ENCODE results near the gene KRTAP5-4. TPM values are rescaled to one million over a fixed set of nuclear protein-coding genes. Genes with fewer than 3 reads are reported as not detected.

Gene KRTAP5-4
- total RNA-seq, 1 donor from 2014 or later = not detected

- peak overlapping the region; percentile 78 for H3K9ac ChIP-seq (ENCODE audit: low read length)
- Mint-ChIP-seq H3K27ac (ENCODE audit: unreplicated experiment) (no peak overlapping the region), H3K36me3 (ENCODE audit: low read depth, unreplicated experiment) (peaks cover 6% of the 10 kb centered on the region), H3K9me3 (ENCODE audit: unreplicated experiment) (peaks cover 3% of the 10 kb centered on the region), H3K4me1 (ENCODE audit: low read depth, unreplicated experiment) (peaks cover 5% of the 10 kb centered on the region), H3K27me3 (ENCODE audit: low read depth, unreplicated experiment) (peaks cover 18% of the 10 kb centered on the region), H3K4me3 (ENCODE audit: unreplicated experiment) (peak overlapping the region; percentile 70)
- no peaks in the 10 kb centered on the region for H3K36me3 ChIP-seq (ENCODE audit: insufficient read depth, low read length)
- no peak for DNase-seq (ENCODE audit: low read depth)
- no peak for FAIRE-seq
- no peaks in the 10 kb centered on the region for H3K9me3 ChIP-seq (ENCODE audit: insufficient read depth, low read depth, low read length)
- peaks cover 14% of the 10 kb centered on the region for H3K27me3 ChIP-seq (ENCODE audit: insufficient read depth, low read length)
- peaks cover 42% of the 10 kb centered on the region for H4K20me1 ChIP-seq (ENCODE audit: insufficient read depth, low read length)
- H3K4me3 ChIP-seq (ENCODE audit: insufficient read depth, low read depth, low read length) = peak overlapping the region; percentile 37
- H3K27ac ChIP-seq (ENCODE audit: low read depth, low read length) = no peak overlapping the region
- H3K4me1 ChIP-seq (ENCODE audit: insufficient read depth, low read length) = no peaks in the 10 kb centered on the region
- H2AFZ ChIP-seq (ENCODE audit: low read depth, low read length) = no peak overlapping the region
- H3K79me2 ChIP-seq (ENCODE audit: insufficient read depth, low read length) = peaks cover 31% of the 10 kb centered on the region
- TF ChIP-seq CTCF (IDR thresholded peaks at IDR 0.05; ENCODE audit: insufficient read depth, low read depth, low read length) = no peak
- TF ChIP-seq EZH2 (IDR thresholded peaks at IDR 0.05; ENCODE audit: insufficient read depth, low read length) = no peak
- peak overlapping the region; percentile 81 for H3K4me2 ChIP-seq (ENCODE audit: low read length)
Observed at GRCh38 chr11:1573077-1573902, 48.6 kb downstream of the KRTAP5-4 start.

GRCh38 chr11:1572197-1573076, 49.5 kb downstream of the KRTAP5-4 start, which contains the start of gene DUSP8:
DUSP8 (minus strand) TSS chr11:1572271; CDS start chr11:1565826, 6,445 bp downstream.
- peaks cover 5% of the 10 kb centered on the region for H3K4me1 Mint-ChIP-seq (ENCODE audit: low read depth, unreplicated experiment)
- DNase-seq (ENCODE audit: low read depth) = peak; percentile 56
- H3K27me3 Mint-ChIP-seq (ENCODE audit: low read depth, unreplicated experiment) = peaks cover 16% of the 10 kb centered on the region
- Histone ChIP-seq H3K9me3 (ENCODE audit: insufficient read depth, low read depth, low read length) (no peaks in the 10 kb centered on the region), H3K27ac (ENCODE audit: low read depth, low read length) (peak within 1 kb of the TSS; percentile 26), H3K4me2 (ENCODE audit: low read length) (peak within 1 kb of the TSS; percentile 89), H3K27me3 (ENCODE audit: insufficient read depth, low read length) (peaks cover 14% of the 10 kb centered on the region), H3K36me3 (ENCODE audit: insufficient read depth, low read length) (no peaks in the 10 kb centered on the region), H4K20me1 (ENCODE audit: insufficient read depth, low read length) (peaks cover 51% of the 10 kb centered on the region), H2AFZ (ENCODE audit: low read depth, low read length) (peak within 1 kb of the TSS; percentile 56), H3K79me2 (ENCODE audit: insufficient read depth, low read length) (peaks cover 39% of the 10 kb centered on the region), H3K4me1 (ENCODE audit: insufficient read depth, low read length) (no peaks in the 10 kb centered on the region), H3K9ac (ENCODE audit: low read length) (peak within 1 kb of the TSS; percentile 87), H3K4me3 (ENCODE audit: insufficient read depth, low read depth, low read length) (peak within 1 kb of the TSS; percentile 61)
- H3K4me3 Mint-ChIP-seq (ENCODE audit: unreplicated experiment) = no peak within 1 kb of the TSS
- no peak for FAIRE-seq
- H3K9me3 Mint-ChIP-seq (ENCODE audit: unreplicated experiment) = no peaks in the 10 kb centered on the region
- no peak within 1 kb of the TSS for H3K27ac Mint-ChIP-seq (ENCODE audit: unreplicated experiment)
- peaks cover 3% of the 10 kb centered on the region for H3K36me3 Mint-ChIP-seq (ENCODE audit: low read depth, unreplicated experiment)
- no peak for TF ChIP-seq CTCF (IDR thresholded peaks at IDR 0.05; ENCODE audit: insufficient read depth, low read depth, low read length)
- TF ChIP-seq EZH2 (IDR thresholded peaks at IDR 0.05; ENCODE audit: insufficient read depth, low read length) = peak; percentile 77

All from astrocyte (in vitro differentiated cells and primary cell).